C4-2B (cell line): ENCODE measurements around the gene WNK4.

Source experiments
- H3K27ac ChIP-seq: fragments of 450-650 bp; 2 replicates; pipeline ENCODE4 v1.5.1; 2017
- CTCF ChIP-seq: fragments of 450-650 bp; conservative IDR thresholded peaks from 2 replicates; pipeline ENCODE4 v1.5.1; 2017; ENCODE audit warnings: mild to moderate bottlenecking
- ZFX ChIP-seq: fragments of 450-650 bp; IDR thresholded peaks from 2 replicates; pipeline ENCODE4 v1.6.1; 2017

WNK4 gene

GRCh38 chr17:42832934-42833766 is 52.7 kb downstream of the WNK4 start, which contains the start of gene PSME3:
Gene PSME3, plus strand, starts transcription at chr17:42833397. Its CDS starts 235 bp downstream, at chr17:42833632.
- peak within 1 kb of the TSS; percentile 91 for H3K27ac ChIP-seq
- TF ChIP-seq ZFX (peak; percentile 74), CTCF (no peak)

GRCh38 chr17:42833767-42834422 is 53.5 kb downstream of the WNK4 start:
- no peak for TF ChIP-seq ZFX
- TF ChIP-seq CTCF = no peak
- peak overlapping the region; percentile 91 for H3K27ac ChIP-seq

- TF ChIP-seq ZFX (no peak), CTCF (no peak)
- no peak overlapping the region for H3K27ac ChIP-seq
Measured at GRCh38 chr17:42835732-42836131, 55.3 kb downstream of the WNK4 start.

- no peak overlapping the region for H3K27ac ChIP-seq
- no peak for TF ChIP-seq CTCF
- no peak for TF ChIP-seq ZFX
Measured at GRCh38 chr17:42841975-42842685, 61.7 kb downstream of the WNK4 start.

- no peak overlapping the region for H3K27ac ChIP-seq
- TF ChIP-seq CTCF = peak; percentile 94
- no peak for TF ChIP-seq ZFX
Measured at GRCh38 chr17:42843358-42843934, 63.0 kb downstream of the WNK4 start.

- H3K27ac ChIP-seq = no peak within 1 kb of the TSS
Measured at GRCh38 chr17:42844271-42844670, 63.9 kb downstream of the WNK4 start, which contains the start of gene AOC2. Gene AOC2, plus strand, starts transcription at chr17:42844580. Its CDS starts 47 bp downstream, at chr17:42844627.

More at GRCh38 chr17:42844271-42844670, 63.9 kb downstream of the WNK4 start, which contains the start of gene AOC2:
- no peak for TF ChIP-seq ZFX
- no peak for TF ChIP-seq CTCF
